Activated naive CD4-positive, alpha-beta T cell treated with anti-CD3 and anti-CD28 coated beads, Interleukin-2, amount 50 U/mL, for 24 hours (primary cell): ENCODE data around the gene SNED1.

ENCODE experiments used
- H3K27ac Mint-ChIP-seq: one replicate; pipeline ENCODE4 v1.8.0; 2021; ENCODE audit warnings: mild to moderate bottlenecking, mixed read lengths
- H3K27me3 Mint-ChIP-seq: one replicate; pipeline ENCODE4 v1.8.0; 2021; ENCODE audit warnings: mixed read lengths
- H3K36me3 Mint-ChIP-seq: one replicate; pipeline ENCODE4 v1.8.0; 2021; ENCODE audit warnings: mixed read lengths
- H3K4me1 Mint-ChIP-seq: one replicate; pipeline ENCODE4 v1.8.0; 2021; ENCODE audit warnings: mixed read lengths
- H3K4me3 Mint-ChIP-seq: one replicate; pipeline ENCODE4 v1.8.0; 2021; ENCODE audit warnings: mild to moderate bottlenecking, mixed read lengths
- H3K9me3 Mint-ChIP-seq: one replicate; pipeline ENCODE4 v1.8.0; 2021; ENCODE audit warnings: mixed read lengths

SNED1 gene

DNA sequence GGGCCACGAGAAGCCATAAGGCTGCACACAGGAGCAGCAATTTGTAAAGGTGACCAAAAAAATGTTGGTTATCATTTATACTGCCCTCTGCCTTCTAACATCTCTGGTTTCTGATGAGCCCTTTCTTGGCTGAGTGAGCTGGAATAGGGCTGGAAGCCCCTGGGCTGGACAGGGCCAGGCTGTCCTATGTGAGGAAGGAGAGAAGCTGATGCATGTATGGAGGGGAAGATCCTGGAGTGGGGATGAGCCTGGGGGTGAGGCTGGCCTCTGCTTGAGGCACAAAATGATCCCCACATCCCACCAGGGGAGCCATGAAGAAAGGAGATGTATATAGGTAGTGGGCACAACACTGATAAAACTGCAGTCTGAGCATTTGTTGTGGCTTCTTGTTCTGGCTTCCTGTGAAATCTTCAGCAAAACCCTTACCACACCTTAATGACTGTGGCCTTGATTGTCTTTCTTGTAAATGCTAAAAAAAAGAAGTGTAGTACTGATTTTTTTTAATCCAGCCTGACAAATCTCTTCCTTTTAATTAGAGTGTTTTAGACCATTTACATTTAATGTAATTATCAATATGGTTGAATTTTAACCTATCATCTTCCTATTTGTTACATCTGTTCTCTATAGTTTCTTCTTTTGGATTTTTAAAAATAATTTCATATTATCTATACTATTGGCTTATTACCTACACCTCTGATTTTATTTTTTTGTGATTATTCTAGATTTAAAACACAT lies 5.6 kb downstream of the SNED1 start:
- peaks cover 9% of the 10 kb centered on the region for H3K9me3 Mint-ChIP-seq
- peaks cover 6% of the 10 kb centered on the region for H3K27me3 Mint-ChIP-seq
- peaks cover 12% of the 10 kb centered on the region for H3K36me3 Mint-ChIP-seq
- H3K27ac Mint-ChIP-seq: no peak overlapping the region
- H3K4me3 Mint-ChIP-seq: no peak overlapping the region
- H3K4me1 Mint-ChIP-seq: peaks cover 11% of the 10 kb centered on the region

DNA sequence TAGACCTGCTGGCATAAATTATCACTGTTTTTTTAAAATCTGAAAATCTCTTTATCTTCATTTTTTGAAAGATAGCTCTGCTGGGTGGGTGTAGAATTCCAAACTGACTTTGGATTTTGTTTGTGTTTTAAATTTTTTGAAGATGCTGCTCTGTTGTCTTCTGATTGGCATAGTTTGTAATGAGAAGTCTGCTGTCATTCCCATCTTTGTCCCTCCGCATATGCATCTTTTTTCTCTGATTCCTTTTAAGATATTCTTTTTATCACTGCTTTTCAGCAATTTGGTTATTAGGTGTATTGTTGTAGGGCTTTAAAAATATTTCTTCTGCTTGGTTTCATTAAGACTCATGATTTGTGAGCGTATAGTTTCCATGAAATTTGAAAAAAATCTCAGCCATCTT lies 7.2 kb downstream of the SNED1 start:
- Mint-ChIP-seq H3K36me3 (peaks cover 12% of the 10 kb centered on the region), H3K27me3 (no peaks in the 10 kb centered on the region), H3K27ac (no peak overlapping the region), H3K4me1 (peaks cover 27% of the 10 kb centered on the region), H3K9me3 (peaks cover 9% of the 10 kb centered on the region), H3K4me3 (no peak overlapping the region)

- H3K4me1 Mint-ChIP-seq: peaks cover 29% of the 10 kb centered on the region
- no peaks in the 10 kb centered on the region for H3K27me3 Mint-ChIP-seq
- peaks cover 12% of the 10 kb centered on the region for H3K36me3 Mint-ChIP-seq
- H3K27ac Mint-ChIP-seq: no peak overlapping the region
- no peak overlapping the region for H3K4me3 Mint-ChIP-seq
- H3K9me3 Mint-ChIP-seq: peaks cover 9% of the 10 kb centered on the region
Measured at GRCh38 chr2:241006412-241006811, 8.0 kb downstream of the SNED1 start.

GRCh38 chr2:241007111-241007510 lies 8.7 kb downstream of the SNED1 start:
- Mint-ChIP-seq H3K27ac (no peak overlapping the region), H3K36me3 (peaks cover 12% of the 10 kb centered on the region), H3K4me3 (no peak overlapping the region), H3K9me3 (peaks cover 9% of the 10 kb centered on the region), H3K27me3 (no peaks in the 10 kb centered on the region), H3K4me1 (peaks cover 31% of the 10 kb centered on the region)

DNA sequence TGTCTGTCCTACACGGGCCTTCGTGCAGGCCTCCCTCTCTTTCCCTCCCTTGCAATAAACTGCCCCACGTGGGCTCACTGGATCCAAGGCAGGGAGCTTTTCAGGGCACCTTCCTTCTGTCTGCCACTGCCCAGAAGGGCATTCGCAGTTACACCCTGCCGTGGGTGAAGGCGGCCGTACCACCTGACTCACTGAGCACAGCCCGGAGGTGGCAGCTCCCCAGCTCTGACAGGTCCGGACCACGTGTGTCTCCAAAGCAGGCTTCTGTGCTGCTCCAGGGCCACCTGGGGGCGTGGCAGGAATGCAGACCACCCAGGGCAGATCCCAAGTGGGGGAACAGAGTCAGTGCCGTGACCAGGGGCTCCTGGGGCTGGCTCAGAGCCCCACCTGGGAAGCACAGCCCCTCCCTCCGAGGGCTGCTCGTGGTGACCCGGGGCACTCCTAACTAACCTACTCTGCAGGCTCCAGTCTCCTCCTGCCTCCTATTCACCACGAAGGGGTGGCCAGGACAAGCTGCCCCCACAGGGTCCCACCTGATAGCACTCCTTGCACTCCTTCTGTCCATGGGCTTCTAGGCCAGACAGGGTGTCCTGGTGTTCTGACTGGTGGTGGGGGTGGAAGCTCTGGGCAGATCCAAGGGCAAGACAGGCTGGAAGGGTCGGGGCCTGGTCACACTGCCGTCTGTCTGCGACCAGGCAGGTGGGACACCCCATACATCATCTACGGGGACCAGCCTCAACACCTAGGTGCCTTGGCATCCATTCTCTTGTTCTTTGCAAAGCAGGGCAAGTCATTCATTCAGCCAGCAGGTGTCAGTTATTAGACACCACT lies 9.7 kb downstream of the SNED1 start:
- peaks cover 12% of the 10 kb centered on the region for H3K36me3 Mint-ChIP-seq
- no peak overlapping the region for H3K27ac Mint-ChIP-seq
- no peaks in the 10 kb centered on the region for H3K27me3 Mint-ChIP-seq
- peaks cover 9% of the 10 kb centered on the region for H3K9me3 Mint-ChIP-seq
- H3K4me1 Mint-ChIP-seq: peaks cover 36% of the 10 kb centered on the region
- no peak overlapping the region for H3K4me3 Mint-ChIP-seq

DNA sequence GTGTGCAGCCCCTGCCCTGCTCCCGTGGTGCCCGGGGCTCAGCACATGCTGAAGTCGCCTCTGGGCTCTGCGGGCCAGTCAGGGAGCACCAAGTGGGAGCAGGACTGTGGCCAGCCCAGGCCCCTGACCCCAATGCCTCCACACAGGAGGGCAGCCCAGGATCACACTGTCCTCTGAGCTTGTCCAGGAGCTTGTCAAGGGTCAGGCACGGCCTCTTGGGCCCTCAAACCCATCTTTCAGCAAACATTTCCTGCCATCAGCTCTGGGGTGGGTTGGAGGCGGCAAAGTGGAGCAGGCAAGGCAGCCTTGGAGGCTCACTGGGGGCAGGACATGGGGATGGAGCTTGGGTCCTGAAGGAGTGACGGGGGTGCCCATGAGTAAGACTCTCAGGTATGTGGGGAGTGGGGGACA lies 10.3 kb downstream of the SNED1 start:
- peaks cover 36% of the 10 kb centered on the region for H3K4me1 Mint-ChIP-seq
- H3K27me3 Mint-ChIP-seq: no peaks in the 10 kb centered on the region
- H3K4me3 Mint-ChIP-seq: peak overlapping the region; percentile 68
- peak overlapping the region; percentile 87 for H3K27ac Mint-ChIP-seq
- peaks cover 10% of the 10 kb centered on the region for H3K36me3 Mint-ChIP-seq
- peaks cover 9% of the 10 kb centered on the region for H3K9me3 Mint-ChIP-seq

GRCh38 chr2:241009191-241009590 lies 10.8 kb downstream of the SNED1 start:
- H3K36me3 Mint-ChIP-seq: peaks cover 8% of the 10 kb centered on the region
- peaks cover 36% of the 10 kb centered on the region for H3K4me1 Mint-ChIP-seq
- H3K27me3 Mint-ChIP-seq: no peaks in the 10 kb centered on the region
- H3K27ac Mint-ChIP-seq: peak overlapping the region; percentile 87
- H3K4me3 Mint-ChIP-seq: peak overlapping the region; percentile 68
- peaks cover 9% of the 10 kb centered on the region for H3K9me3 Mint-ChIP-seq

- Mint-ChIP-seq H3K9me3 (peaks cover 9% of the 10 kb centered on the region), H3K27me3 (no peaks in the 10 kb centered on the region), H3K36me3 (peaks cover 8% of the 10 kb centered on the region), H3K4me1 (peaks cover 36% of the 10 kb centered on the region), H3K27ac (peak overlapping the region; percentile 62), H3K4me3 (peak overlapping the region; percentile 68)
Measured at GRCh38 chr2:241009601-241010530, 11.4 kb downstream of the SNED1 start.

DNA sequence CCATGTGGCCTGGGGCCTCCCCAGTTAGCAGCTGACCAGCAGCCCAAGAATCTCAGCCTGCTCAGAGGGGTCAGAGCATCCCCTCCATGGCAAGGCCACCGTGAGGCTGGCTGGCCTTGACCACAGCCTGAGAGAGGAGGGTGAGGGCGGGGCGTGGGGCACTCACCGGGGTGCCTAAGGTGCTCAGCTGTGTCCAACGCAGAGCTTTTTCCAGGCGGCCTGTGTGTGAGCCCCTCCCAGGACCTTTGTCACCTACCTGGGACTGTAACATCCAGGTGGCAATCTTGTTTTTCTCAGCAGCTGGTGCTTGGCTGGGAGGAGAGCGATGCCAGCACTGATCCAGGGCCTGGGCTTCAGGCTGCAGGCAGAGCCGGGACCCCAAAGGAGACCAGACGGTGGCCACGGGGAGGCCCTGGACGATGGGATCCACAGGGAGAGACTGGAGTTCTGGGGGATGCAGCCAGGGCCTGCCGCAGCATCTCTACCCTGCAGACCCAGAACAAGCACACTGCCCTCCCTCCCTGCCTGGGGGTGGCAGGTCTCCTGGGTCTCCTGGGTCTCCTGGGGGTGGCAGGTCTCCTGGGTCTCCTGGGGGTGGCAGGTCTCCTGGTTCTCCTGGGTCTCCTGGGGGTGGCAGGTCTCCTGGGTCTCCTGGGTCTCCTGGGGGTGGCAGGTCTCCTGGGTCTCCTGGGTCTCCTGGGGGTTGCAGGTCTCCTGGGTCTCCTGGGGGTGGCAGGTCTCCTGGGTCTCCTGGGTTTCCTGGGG lies 12.3 kb downstream of the SNED1 start:
- Mint-ChIP-seq H3K27ac (peak overlapping the region; percentile 62), H3K9me3 (peaks cover 5% of the 10 kb centered on the region), H3K4me1 (peaks cover 36% of the 10 kb centered on the region), H3K36me3 (peaks cover 4% of the 10 kb centered on the region), H3K4me3 (peak overlapping the region; percentile 68), H3K27me3 (no peaks in the 10 kb centered on the region)

DNA sequence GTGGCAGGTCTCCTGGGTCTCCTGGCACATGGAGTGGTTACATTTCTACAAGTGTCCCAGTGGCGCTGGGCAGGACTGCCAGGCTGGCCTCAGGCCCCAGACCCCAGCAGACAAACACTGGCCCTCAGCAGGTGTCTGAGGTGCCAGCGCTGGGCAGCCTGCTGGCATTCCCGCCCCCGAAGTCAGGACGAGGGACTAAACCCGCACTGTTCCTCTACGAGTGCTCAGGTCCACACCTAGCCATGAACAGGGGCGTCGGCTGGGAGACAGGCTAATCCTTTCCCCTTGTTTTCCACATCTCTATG lies 12.8 kb downstream of the SNED1 start:
- Mint-ChIP-seq H3K9me3 (no peaks in the 10 kb centered on the region), H3K27ac (no peak overlapping the region), H3K4me3 (no peak overlapping the region), H3K4me1 (peaks cover 36% of the 10 kb centered on the region), H3K27me3 (no peaks in the 10 kb centered on the region), H3K36me3 (no peaks in the 10 kb centered on the region)

DNA sequence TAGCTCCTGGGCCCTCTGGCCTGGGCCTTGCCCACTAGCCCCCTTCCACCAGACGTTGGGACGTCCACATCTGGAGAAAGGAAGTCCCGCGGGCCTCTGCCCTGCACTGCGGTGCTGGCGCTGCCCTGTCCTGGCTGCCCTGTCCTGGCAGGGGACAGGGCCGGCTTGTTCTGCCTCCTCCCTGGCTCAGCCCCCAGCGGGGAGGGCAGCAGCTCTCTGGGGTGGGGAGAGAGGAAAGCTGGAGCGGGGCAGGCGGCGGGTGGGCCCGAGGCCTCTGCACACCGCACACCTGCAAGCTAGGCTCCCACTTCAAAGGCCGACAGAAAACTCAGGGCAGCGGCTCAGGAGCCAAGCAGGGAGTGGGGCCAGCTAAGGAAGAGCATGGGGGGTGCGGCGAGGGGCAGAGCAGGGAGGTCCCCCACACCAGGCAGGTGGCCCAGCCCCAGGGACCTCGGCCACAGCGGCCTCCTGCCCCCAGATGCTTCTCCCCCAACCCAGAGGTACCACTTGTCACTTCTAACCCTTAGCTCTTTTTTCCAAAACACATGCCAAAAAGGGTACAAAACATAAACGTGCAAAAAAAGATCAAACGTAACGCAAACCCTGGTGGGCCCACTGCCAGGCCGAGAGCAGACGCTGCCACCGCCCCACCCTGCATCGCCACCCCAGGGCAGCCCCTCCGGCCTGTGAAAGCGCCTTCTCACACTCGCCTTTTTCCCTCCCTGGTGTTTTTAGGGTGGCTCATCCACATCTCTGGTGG lies 13.5 kb downstream of the SNED1 start:
- Mint-ChIP-seq H3K9me3 (no peaks in the 10 kb centered on the region), H3K27me3 (no peaks in the 10 kb centered on the region), H3K36me3 (no peaks in the 10 kb centered on the region), H3K27ac (no peak overlapping the region), H3K4me1 (peaks cover 33% of the 10 kb centered on the region), H3K4me3 (no peak overlapping the region)

DNA sequence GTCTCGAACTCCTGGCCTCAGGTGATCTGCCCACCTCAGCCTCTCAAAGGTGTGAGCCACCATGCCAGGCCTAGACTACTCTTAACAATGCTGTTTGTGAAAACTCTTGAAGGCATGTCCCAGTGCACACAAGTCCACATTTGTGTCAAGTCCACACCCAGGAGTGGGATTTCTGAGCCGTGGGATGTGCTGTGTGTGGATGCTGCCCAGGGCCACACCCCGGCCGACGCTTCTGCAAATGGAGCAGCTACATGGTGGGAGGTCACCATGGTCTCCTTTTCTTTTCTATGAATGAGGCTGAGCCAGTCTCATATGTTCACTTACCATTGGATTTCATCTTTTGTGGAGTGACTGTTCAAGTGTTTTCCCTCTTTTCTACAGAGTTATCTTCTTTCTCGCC lies 15.8 kb downstream of the SNED1 start:
- no peaks in the 10 kb centered on the region for H3K36me3 Mint-ChIP-seq
- no peak overlapping the region for H3K27ac Mint-ChIP-seq
- H3K4me1 Mint-ChIP-seq: peaks cover 26% of the 10 kb centered on the region
- no peaks in the 10 kb centered on the region for H3K9me3 Mint-ChIP-seq
- no peak overlapping the region for H3K4me3 Mint-ChIP-seq
- H3K27me3 Mint-ChIP-seq: no peaks in the 10 kb centered on the region

DNA sequence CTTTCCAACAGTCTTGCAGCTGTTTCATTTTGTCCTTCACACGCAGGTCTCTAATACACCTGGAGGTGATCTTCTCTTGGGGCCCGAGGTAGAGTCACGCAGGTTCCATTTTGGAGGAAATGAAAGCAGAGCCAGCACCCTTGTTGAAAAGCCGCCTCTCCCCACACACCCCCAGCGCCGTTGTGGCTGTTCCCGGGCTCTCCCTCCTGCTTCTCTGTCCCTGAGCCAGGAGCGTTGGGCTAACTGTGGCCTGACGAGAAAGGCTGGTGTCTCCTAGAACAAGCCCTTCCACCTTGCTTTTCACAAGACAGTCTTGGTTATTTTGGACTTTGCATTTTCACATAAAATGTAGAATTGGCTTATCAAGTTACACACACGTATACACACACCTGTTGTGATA lies 16.3 kb downstream of the SNED1 start:
- Mint-ChIP-seq H3K27me3 (no peaks in the 10 kb centered on the region), H3K36me3 (no peaks in the 10 kb centered on the region), H3K4me3 (no peak overlapping the region), H3K9me3 (no peaks in the 10 kb centered on the region), H3K4me1 (peaks cover 20% of the 10 kb centered on the region), H3K27ac (no peak overlapping the region)

DNA sequence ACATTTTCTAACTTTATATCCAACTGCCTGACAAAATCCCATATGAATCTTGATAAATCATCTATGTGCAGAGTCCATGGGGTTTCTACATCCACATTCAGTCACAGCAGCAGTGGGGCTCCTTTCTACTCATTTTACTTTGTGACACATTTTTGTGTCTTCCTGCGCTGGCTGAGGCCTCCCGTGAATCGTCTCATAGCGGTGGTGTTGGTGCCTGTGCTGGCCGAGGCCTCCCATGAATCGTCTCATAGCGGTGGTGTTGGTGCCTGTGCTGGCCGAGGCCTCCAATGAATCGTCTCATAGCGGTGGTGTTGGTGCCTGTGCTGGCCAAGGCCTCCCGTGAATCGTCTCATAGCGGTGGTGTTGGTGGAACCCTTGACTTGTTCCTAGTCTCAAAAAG lies 17.0 kb downstream of the SNED1 start:
- Mint-ChIP-seq H3K27me3 (no peaks in the 10 kb centered on the region), H3K4me3 (no peak overlapping the region), H3K36me3 (no peaks in the 10 kb centered on the region), H3K27ac (no peak overlapping the region), H3K9me3 (no peaks in the 10 kb centered on the region), H3K4me1 (peaks cover 14% of the 10 kb centered on the region)
